ENCODE results near the gene KCNQ1. TPM values are rescaled to one million over a fixed set of nuclear protein-coding genes. Genes with fewer than 3 reads are reported as not detected.

KCNQ1 gene
- total and polyA plus RNA-seq, 2 donors (not counting 1 experiment from before 2014, with no cell fraction given), result 21.5 to 28.8 TPM

DNA sequence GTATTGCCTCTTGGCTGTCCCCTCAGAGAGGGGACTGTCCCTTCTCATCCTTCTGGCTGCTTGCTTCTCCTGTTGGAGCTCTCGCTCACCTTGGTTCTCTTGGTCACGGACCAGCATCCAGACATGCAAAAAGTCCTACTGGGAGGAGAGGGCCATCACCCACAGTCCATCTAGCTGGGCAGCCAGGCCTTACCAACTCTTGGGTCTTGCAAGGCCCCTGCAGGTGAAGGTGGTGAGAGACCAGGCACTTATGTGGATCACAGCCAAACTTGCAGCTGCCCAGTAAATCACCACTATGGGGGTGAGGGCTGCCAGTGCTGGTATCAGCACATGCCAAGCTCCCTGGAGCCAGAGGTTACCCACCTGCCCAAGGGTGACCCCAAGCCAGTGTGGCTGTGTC, 218.7 kb downstream of the KCNQ1 start:
- H3K27me3 Mint-ChIP-seq, result no peaks in the 10 kb centered on the region
- no peak for DNase-seq
- H3K4me1 Mint-ChIP-seq, result no peaks in the 10 kb centered on the region
- peaks cover 3% of the 10 kb centered on the region for H3K9me3 Mint-ChIP-seq (ENCODE audit: insufficient read depth)
- peaks cover 4 to 15% (median 14%) of the 10 kb centered on the region in 3 donors for H3K9me3 ChIP-seq (ENCODE audit: control extremely low read depth in 1 of 3, control insufficient read depth in 2 of 3, insufficient read depth in 1 of 3, low read length in 2 of 3)
- H3K4me3 ChIP-seq (ENCODE audit: control extremely low read depth in 1 of 5, extremely low read depth in 1 of 5, insufficient read depth in 1 of 5, low read depth in 2 of 5, low read length in 4 of 5), result no peak overlapping the region
- no peak overlapping the region for H3K27ac ChIP-seq (ENCODE audit: low read length in 2 of 2)
- ChIA-PET CTCF (no interaction called here), POLR2A (no interaction called here)
- intact Hi-C loops (cut with micrococcal nuclease), result no loop called here
- no peak overlapping the region for H3K27ac Mint-ChIP-seq
- WGBS (ENCODE audit: insufficient coverage), result no CpG with 5 or more reads among the region's 2 CpGs
- no peak overlapping the region for H3K4me2 ChIP-seq (replicated peaks; ENCODE audit: low read depth, low read length, poor library complexity, severe bottlenecking)
- H3K36me3 ChIP-seq (replicated peaks in 1 of 2; ENCODE audit: control extremely low read depth in 1 of 2, control insufficient read depth in 1 of 2, extremely low read depth in 1 of 2, insufficient read depth in 2 of 2, low read length in 1 of 2), result peaks cover 0 to 17% of the 10 kb centered on the region in 2 experiments
- H2AFZ ChIP-seq (ENCODE audit: insufficient read depth, low read depth, low read length, poor library complexity, severe bottlenecking), result no peak overlapping the region
- H3K27me3 ChIP-seq (replicated peaks in 1 of 4; ENCODE audit: control extremely low read depth in 1 of 4, control insufficient read depth in 3 of 4, insufficient read depth in 4 of 4, low read length in 3 of 4), result no peaks in the 10 kb centered on the region
- no peak for TF ChIP-seq EZH2 (IDR thresholded peaks at IDR 0.05; ENCODE audit: borderline replicate concordance, insufficient read depth, low read depth, low read length, poor library complexity, severe bottlenecking)
- TF ChIP-seq, protein P1, sequence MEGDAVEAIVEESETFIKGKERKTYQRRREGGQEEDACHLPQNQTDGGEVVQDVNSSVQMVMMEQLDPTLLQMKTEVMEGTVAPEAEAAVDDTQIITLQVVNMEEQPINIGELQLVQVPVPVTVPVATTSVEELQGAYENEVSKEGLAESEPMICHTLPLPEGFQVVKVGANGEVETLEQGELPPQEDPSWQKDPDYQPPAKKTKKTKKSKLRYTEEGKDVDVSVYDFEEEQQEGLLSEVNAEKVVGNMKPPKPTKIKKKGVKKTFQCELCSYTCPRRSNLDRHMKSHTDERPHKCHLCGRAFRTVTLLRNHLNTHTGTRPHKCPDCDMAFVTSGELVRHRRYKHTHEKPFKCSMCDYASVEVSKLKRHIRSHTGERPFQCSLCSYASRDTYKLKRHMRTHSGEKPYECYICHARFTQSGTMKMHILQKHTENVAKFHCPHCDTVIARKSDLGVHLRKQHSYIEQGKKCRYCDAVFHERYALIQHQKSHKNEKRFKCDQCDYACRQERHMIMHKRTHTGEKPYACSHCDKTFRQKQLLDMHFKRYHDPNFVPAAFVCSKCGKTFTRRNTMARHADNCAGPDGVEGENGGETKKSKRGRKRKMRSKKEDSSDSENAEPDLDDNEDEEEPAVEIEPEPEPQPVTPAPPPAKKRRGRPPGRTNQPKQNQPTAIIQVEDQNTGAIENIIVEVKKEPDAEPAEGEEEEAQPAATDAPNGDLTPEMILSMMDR (IDR thresholded peaks at IDR 0.05), result no peak
- no peak for ATAC-seq (ENCODE audit: low read depth)
- no peaks in the 10 kb centered on the region for H4K20me1 ChIP-seq (ENCODE audit: control insufficient read depth, insufficient read depth, low read length, poor library complexity, severe bottlenecking)
- H3K79me2 ChIP-seq (ENCODE audit: control insufficient read depth, insufficient read depth, low read length), result no peaks in the 10 kb centered on the region
- H3K4me1 ChIP-seq (ENCODE audit: control insufficient read depth in 2 of 2, insufficient read depth in 2 of 2, low read length in 2 of 2), result no peaks in the 10 kb centered on the region
- H3K4me3 Mint-ChIP-seq, result no peak overlapping the region
- H3K9ac ChIP-seq (ENCODE audit: low read length), result no peak overlapping the region

DNA sequence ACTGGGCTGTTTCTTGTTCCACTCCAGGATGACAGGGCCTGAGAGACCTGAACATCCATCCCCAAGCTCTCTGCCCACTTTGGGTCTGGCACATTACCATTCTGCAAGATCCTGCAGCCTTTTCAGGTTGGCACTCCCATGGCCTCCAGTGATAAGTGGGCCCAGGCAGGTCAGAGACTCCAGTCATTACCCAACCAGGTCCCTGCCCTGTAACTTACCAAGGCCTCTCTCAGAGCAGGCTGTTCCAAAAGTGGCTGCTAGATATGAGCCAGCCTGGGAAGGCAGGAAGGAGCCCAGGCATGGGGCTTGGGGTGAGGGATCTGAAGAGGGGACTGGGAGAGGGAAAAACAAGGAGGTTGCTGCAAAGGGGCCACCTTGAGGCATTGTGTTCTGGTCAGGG, 219.1 kb downstream of the KCNQ1 start:
- no peak for DNase-seq
- H3K4me3 Mint-ChIP-seq, result no peak overlapping the region
- no peak for TF ChIP-seq EZH2 (IDR thresholded peaks at IDR 0.05; ENCODE audit: borderline replicate concordance, insufficient read depth, low read depth, low read length, poor library complexity, severe bottlenecking)
- TF ChIP-seq, protein P1 (IDR thresholded peaks at IDR 0.05), result no peak
- POLR2A ChIA-PET, result no interaction called here
- Histone ChIP-seq H3K4me3 (ENCODE audit: control extremely low read depth in 1 of 5, extremely low read depth in 1 of 5, insufficient read depth in 1 of 5, low read depth in 2 of 5, low read length in 4 of 5) (no peak overlapping the region), H3K9ac (ENCODE audit: low read length) (no peak overlapping the region), H3K9me3 (ENCODE audit: control extremely low read depth in 1 of 3, control insufficient read depth in 2 of 3, insufficient read depth in 1 of 3, low read length in 2 of 3) (peaks cover 4 to 15% (median 14%) of the 10 kb centered on the region in 3 donors), H4K20me1 (ENCODE audit: control insufficient read depth, insufficient read depth, low read length, poor library complexity, severe bottlenecking) (no peaks in the 10 kb centered on the region), H3K4me1 (ENCODE audit: control insufficient read depth in 2 of 2, insufficient read depth in 2 of 2, low read length in 2 of 2) (no peaks in the 10 kb centered on the region), H3K27me3 (replicated peaks in 1 of 4; ENCODE audit: control extremely low read depth in 1 of 4, control insufficient read depth in 3 of 4, insufficient read depth in 4 of 4, low read length in 3 of 4) (no peaks in the 10 kb centered on the region), H3K27ac (ENCODE audit: low read length in 2 of 2) (no peak overlapping the region), H3K79me2 (ENCODE audit: control insufficient read depth, insufficient read depth, low read length) (no peaks in the 10 kb centered on the region), H3K4me2 (replicated peaks; ENCODE audit: low read depth, low read length, poor library complexity, severe bottlenecking) (no peak overlapping the region), H2AFZ (ENCODE audit: insufficient read depth, low read depth, low read length, poor library complexity, severe bottlenecking) (no peak overlapping the region), H3K36me3 (replicated peaks in 1 of 2; ENCODE audit: control extremely low read depth in 1 of 2, control insufficient read depth in 1 of 2, extremely low read depth in 1 of 2, insufficient read depth in 2 of 2, low read length in 1 of 2) (peaks cover 0 to 17% of the 10 kb centered on the region in 2 experiments)
- CTCF ChIA-PET, result no interaction called here
- H3K27ac Mint-ChIP-seq, result no peak overlapping the region
- ATAC-seq (ENCODE audit: low read depth), result no peak
- H3K4me1 Mint-ChIP-seq, result no peaks in the 10 kb centered on the region
- intact Hi-C loops (cut with micrococcal nuclease), result no loop called here
- no peaks in the 10 kb centered on the region for H3K27me3 Mint-ChIP-seq
- H3K9me3 Mint-ChIP-seq (ENCODE audit: insufficient read depth), result peaks cover 3% of the 10 kb centered on the region

All from B cell (primary cell).